GM21737 (cell line): ENCODE data around the gene ABCG8.
"Not testable (repeated sequence)": the region's sequence is repeated elsewhere in the genome, so short reads cannot be mapped to it uniquely, and the experiment has no call there.

Experiments used
- ATAC-seq: cut with Tn5 transposase; IDR thresholded peaks from one replicate; pipeline ENCODE4 v1.9.1; 2021; ENCODE audit warnings: mild to moderate bottlenecking, moderate library complexity; ENCODE audit not compliant: unreplicated experiment

The ABCG8 gene

GRCh38 chr2:43906448-43907109, 67.8 kb downstream of the ABCG8 start:
- ATAC-seq = no peak

GRCh38 chr2:43911136-43911790, 72.5 kb downstream of the ABCG8 start:
- ATAC-seq = not testable (repeated sequence)

DNA sequence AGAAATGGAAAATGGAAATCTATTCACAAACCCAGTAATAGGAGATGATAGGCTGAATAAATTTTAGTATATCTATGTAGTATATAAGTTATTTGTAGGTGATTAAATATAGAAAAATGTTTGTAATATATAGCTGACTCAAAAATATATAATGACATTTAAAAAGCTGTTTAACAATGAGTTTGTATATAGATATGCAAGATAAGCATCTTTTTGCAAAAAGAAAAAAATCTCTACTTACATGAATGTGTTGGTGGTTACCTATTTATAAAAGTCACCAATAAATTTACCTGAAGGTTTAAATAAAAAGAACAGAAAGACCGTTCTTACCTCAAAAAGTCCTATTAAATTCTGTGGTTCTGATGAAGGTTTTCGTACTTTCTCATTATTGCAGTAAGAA, 85.7 kb downstream of the ABCG8 start:
- ATAC-seq = no peak

GRCh38 chr2:43925431-43925830, 86.7 kb downstream of the ABCG8 start:
- ATAC-seq = no peak

DNA sequence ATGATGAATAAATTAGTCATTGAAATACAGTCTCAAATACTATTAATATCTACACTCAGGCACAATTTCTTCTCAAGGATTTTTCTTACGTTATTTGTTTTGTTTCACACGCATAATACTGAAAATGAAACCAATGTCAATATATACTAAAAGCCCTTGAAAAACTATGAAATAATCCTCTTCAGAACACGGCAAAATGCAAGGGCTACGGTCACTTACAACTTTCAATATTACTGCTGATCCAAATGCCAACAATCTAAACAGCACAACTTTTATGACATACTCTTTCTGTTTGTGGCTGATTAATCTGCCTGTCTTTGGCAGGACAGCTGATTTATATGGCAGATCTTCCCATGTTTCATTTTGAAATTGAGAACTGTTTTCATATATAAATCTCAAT, 88.7 kb downstream of the ABCG8 start:
- ATAC-seq = no peak

- ATAC-seq = no peak
Observed at GRCh38 chr2:43931293-43931692, 92.5 kb downstream of the ABCG8 start.
